Measurements from ENCODE around the gene IL17C.

IL17C gene

GRCh38 chr16:88595101-88595500 is 43.3 kb upstream of the IL17C start:
- TF ChIP-seq CTCF (IDR thresholded peaks at IDR 0.05; ENCODE audit: extremely low read depth, missing control alignments), result no peak
- DNase-seq (ENCODE audit: low spot score), result no peak

- no peak for DNase-seq (ENCODE audit: low spot score)
- no peak for TF ChIP-seq CTCF (IDR thresholded peaks at IDR 0.05; ENCODE audit: extremely low read depth, missing control alignments)
These were observed 42.5 kb upstream of the IL17C start for GRCh38 chr16:88595921-88596320.

GRCh38 chr16:88596483-88596882 is 41.9 kb upstream of the IL17C start:
- no peak for TF ChIP-seq CTCF (IDR thresholded peaks at IDR 0.05; ENCODE audit: extremely low read depth, missing control alignments)
- no peak for DNase-seq (ENCODE audit: low spot score)

GRCh38 chr16:88597856-88598491 is 40.4 kb upstream of the IL17C start:
- DNase-seq (ENCODE audit: low spot score), result no peak
- no peak for TF ChIP-seq CTCF (IDR thresholded peaks at IDR 0.05; ENCODE audit: extremely low read depth, missing control alignments)

GRCh38 chr16:88599092-88599733 is 39.2 kb upstream of the IL17C start:
- no peak for TF ChIP-seq CTCF (IDR thresholded peaks at IDR 0.05; ENCODE audit: extremely low read depth, missing control alignments)
- DNase-seq (ENCODE audit: low spot score), result no peak

- no peak for TF ChIP-seq CTCF (IDR thresholded peaks at IDR 0.05; ENCODE audit: extremely low read depth, missing control alignments)
These were observed 38.4 kb upstream of the IL17C start for GRCh38 chr16:88599825-88600538.

GRCh38 chr16:88600539-88600896 is 37.9 kb upstream of the IL17C start:
- no peak for TF ChIP-seq CTCF (IDR thresholded peaks at IDR 0.05; ENCODE audit: extremely low read depth, missing control alignments)
- no peak for DNase-seq (ENCODE audit: low spot score)

More at GRCh38 chr16:88599825-88600538, 38.4 kb upstream of the IL17C start:
- no peak for DNase-seq (ENCODE audit: low spot score)
